GM12878 (cell line): ENCODE data around the gene CHRNA3. TPM values are rescaled to one million over a fixed set of nuclear protein-coding genes. Genes with fewer than 3 reads are reported as not detected.

ENCODE experiments used
- ATAC-seq: fragments of 200-7000 bp; cut with Tn5 transposase; 3 replicates; pipeline ENCODE4 v1.9.1; 2020; ENCODE audit warnings: mild to moderate bottlenecking, moderate library complexity
- Bru-seq: library from RNA; stranded (reverse); fragments of 400-500 nt; gene quantifications from one replicate; lab custom pipeline; 2021; lab: Mats Ljungman, UMichigan
- BruChase-seq, 2 experiments: library from RNA; stranded (reverse); fragments of 400-500 nt; gene quantifications; one replicate each; lab custom pipeline; 2021; lab: Mats Ljungman, UMichigan
- BruUV-seq: library from RNA; stranded (reverse); fragments of 400-500 nt; replicated peaks from 2 replicates; lab custom pipeline; 2021; lab: Mats Ljungman, UMichigan
- CTCF ChIA-PET: fragments of 300-600 bp; sonication (Branson Sonifier 250); formaldehyde crosslinking; extraction: SDS; loops from one replicate; lab custom pipeline; 2021; ENCODE audit warnings: inconsistent platforms; lab: Yijun Ruan, JAX
- POLR2A ChIA-PET: fragments of 350-600 bp; formaldehyde crosslinking; extraction: SDS; loops from one replicate; lab custom pipeline; 2021; ENCODE audit warnings: inconsistent platforms; lab: Charles Lee
- RAD21 ChIA-PET: fragments of 300-600 bp; sonication (Branson Sonifier 250); formaldehyde crosslinking; loops from one replicate; lab custom pipeline; 2023; ENCODE audit warnings: antibody characterized with exemption; ENCODE audit not compliant: unreplicated experiment; lab: Charles Lee
- SMC1A ChIA-PET: fragments of 300-600 bp; sonication (Branson Sonifier 250); formaldehyde crosslinking; loops from one replicate; lab custom pipeline; 2023; ENCODE audit not compliant: unreplicated experiment, uncharacterized antibody; lab: Charles Lee
- DNase-seq: peaks from one replicate; pipeline ENCODE4 v3.0.0-alpha.2; 2011; ENCODE audit warnings: low read depth, low spot score
- FAIRE-seq: peaks from 3 replicates; lab custom pipeline; 2011; peaks lifted over from hg19 to GRCh38; lab: Jason Lieb, UNC
- H2AFZ ChIP-seq: 2 replicates; pipeline ENCODE4 v1.6.0; 2011; ENCODE audit warnings: low read depth, low read length, control low read depth; ENCODE audit not compliant: control insufficient read depth
- H3K27ac ChIP-seq: 2 replicates; pipeline ENCODE4 v1.5.1; 2011; ENCODE audit warnings: control low read depth; ENCODE audit not compliant: control insufficient read depth, insufficient read depth
- H3K27me3 ChIP-seq, 2 experiments: replicated peaks in 1 of 2; 2 replicates each; pipeline versions ENCODE4 v1.6.0 to v1.6.1; 2011; ENCODE audit warnings: low read length in 1 of 2; ENCODE audit not compliant: control insufficient read depth in 2 of 2, insufficient read depth in 2 of 2
- H3K36me3 ChIP-seq, 2 experiments: 2 replicates each; pipeline ENCODE4 v1.5.1; 2011; ENCODE audit warnings: low read length in 1 of 2; ENCODE audit not compliant: control insufficient read depth in 2 of 2, insufficient read depth in 2 of 2
- H3K4me1 ChIP-seq: 2 replicates; pipeline ENCODE4 v1.6.1; 2011; ENCODE audit warnings: mild to moderate bottlenecking, low read length, moderate library complexity, mixed read lengths; ENCODE audit not compliant: control insufficient read depth, insufficient read depth
- H3K4me2 ChIP-seq: 2 replicates; pipeline ENCODE4 v1.6.0; 2011; ENCODE audit warnings: control low read depth; ENCODE audit not compliant: control insufficient read depth, insufficient read depth
- H3K4me3 ChIP-seq: fragments of 200-600 bp; sonication (generic); 2 replicates; pipeline ENCODE4 v1.5.1; 2016
- H3K79me2 ChIP-seq: 2 replicates; pipeline ENCODE4 v1.6.0; 2011; ENCODE audit warnings: low read length; ENCODE audit not compliant: control insufficient read depth, insufficient read depth
- H3K9ac ChIP-seq: 2 replicates; pipeline ENCODE4 v1.8.0; 2011; ENCODE audit warnings: low read length, control low read depth, mixed read lengths; ENCODE audit not compliant: control insufficient read depth, insufficient read depth
- H3K9me3 ChIP-seq: replicated peaks from 3 replicates; pipeline ENCODE4 v1.5.1; 2011; ENCODE audit warnings: mild to moderate bottlenecking, low read length; ENCODE audit not compliant: control insufficient read depth, insufficient read depth
- H4K20me1 ChIP-seq: 2 replicates; pipeline ENCODE4 v1.6.0; 2011; ENCODE audit not compliant: control insufficient read depth, insufficient read depth
- CBX3 ChIP-seq: fragments of 200-600 bp; sonication (generic); IDR thresholded peaks from 2 replicates; pipeline ENCODE4 v1.6.1; 2016; ENCODE audit warnings: low read depth, borderline replicate concordance
- EZH2 ChIP-seq: IDR thresholded peaks from 2 replicates; pipeline ENCODE4 v1.6.1; 2012; ENCODE audit warnings: low read depth, mild to moderate bottlenecking, control low read depth, inconsistent platforms, low read length, borderline replicate concordance; ENCODE audit not compliant: control insufficient read depth
- HDAC6 ChIP-seq: fragments of 200-600 bp; sonication (generic); IDR thresholded peaks from one replicate; pipeline ENCODE4 v1.8.0; 2017; ENCODE audit warnings: antibody characterized with exemption; ENCODE audit not compliant: unreplicated experiment
- KLF5 ChIP-seq: fragments of 450-650 bp; IDR thresholded peaks from 2 replicates; pipeline ENCODE4 v1.6.1; 2014; ENCODE audit warnings: mild to moderate bottlenecking; ENCODE audit not compliant: partially characterized antibody
- NRF1 ChIP-seq: conservative IDR thresholded peaks from 2 replicates; pipeline ENCODE4 v1.6.1; 2011; ENCODE audit warnings: mild to moderate bottlenecking, low read depth, low read length, improper control_type of control experiment
- SMC3 ChIP-seq: IDR thresholded peaks from 2 replicates; pipeline ENCODE4 v1.6.1; 2011; ENCODE audit warnings: low read length, improper control_type of control experiment, borderline replicate concordance
- TCF12 ChIP-seq: IDR thresholded peaks from 2 replicates; pipeline ENCODE4 v1.6.1; 2011; ENCODE audit warnings: low read depth, mild to moderate bottlenecking, low read length
- TCF7 ChIP-seq: IDR thresholded peaks from 2 replicates; pipeline ENCODE4 v1.6.1; 2014; ENCODE audit warnings: antibody characterized with exemption, borderline replicate concordance
- YBX1 ChIP-seq: fragments of 450-650 bp; IDR thresholded peaks from 2 replicates; pipeline ENCODE4 v1.6.1; 2016; ENCODE audit warnings: antibody characterized with exemption
- WGBS: methylation state at CpG from one replicate; pipeline ENCODE4 v1.1.6; 2016; ENCODE audit warnings: low lambda C conversion rate; ENCODE audit not compliant: insufficient replicate concordance, insufficient coverage; ENCODE audit errors: missing lambda C conversion rate; 5-methylcytosine and 5-hydroxymethylcytosine counted together
- in situ Hi-C: fragments of 300-500 bp; cut with MboI; formaldehyde crosslinking; loops from 9 replicates; pipeline ENCODE4 v1.14.3; 2018; ENCODE audit warnings: mixed read lengths
- intact Hi-C: fragments of 100-400 bp; cut with micrococcal nuclease; formaldehyde crosslinking; loops from one replicate; pipeline ENCODE4 v1.14.2; 2022; ENCODE audit not compliant: unreplicated experiment
- long read RNA-seq, 2 experiments: library from polyadenylated mRNA; unstranded; transcript quantifications; one replicate each; pipeline ENCODE4 v2.0.0, GENCODE V29; 2019 to 2020
- polyA minus RNA-seq, 3 experiments: library from RNA; depleted of rRNA, polyadenylated mRNA; stranded (reverse); fragments of >200 nt; gene quantifications; 2 replicates each; pipeline ENCODE4 v1.2.3, GENCODE V29; 2011
- polyA plus RNA-seq, 11 experiments: library from polyadenylated mRNA; depleted of rRNA in 4 of 11; unstranded in 6 of 11; stranded (reverse) in 5 of 11; fragments of >200 nt; fragmentation: Nextera tagmentation in 4 of 11; fragmentation: Illumina TruSeq in 1 of 11; extraction: Ambion mirVana in 4 of 11; extraction: Trizol in 1 of 11; gene quantifications; 1 replicate in 1 of 11; 2 replicates in 10 of 11; pipeline versions ENCODE4 v1.2.1 to v1.2.3, GENCODE V29; 2011 to 2016; ENCODE audit warnings: inconsistent platforms in 2 of 11, missing spikeins in 2 of 11, low read depth in 1 of 11
- total RNA-seq, 4 experiments: library from RNA; depleted of rRNA in 3 of 4; stranded (reverse); fragments of >200 nt in 3 of 4; fragmentation: Illumina TruSeq in 1 of 4; extraction: Trizol in 1 of 4; gene quantifications; 2 replicates each; pipeline versions ENCODE4 v1.2.1 to v1.2.3, GENCODE V29; 2013 to 2021
- TF ChIP-seq, protein P1 (sequence below): IDR thresholded peaks from 2 replicates; pipeline ENCODE4 v1.6.1; 2012; ENCODE audit warnings: low read depth, low read length, improper control_type of control experiment
- TF ChIP-seq, protein P2 (sequence below): fragments of 450-650 bp; IDR thresholded peaks from 2 replicates; pipeline ENCODE4 v1.6.1; 2017; ENCODE audit warnings: mild to moderate bottlenecking, moderate library complexity
- TF ChIP-seq, protein P3 (sequence below): fragments of 450-650 bp; IDR thresholded peaks from 2 replicates; pipeline ENCODE4 v1.6.1; 2017; ENCODE audit warnings: low read depth, mild to moderate bottlenecking, moderate library complexity

The CHRNA3 gene
- not detected in 2 replicates for total RNA-seq (2013; cell fraction: nucleolus; rRNA removed)
- total RNA-seq (2014; rRNA removed) (not detected in 2 replicates), total RNA-seq (2014; rRNA removed; fragmentation: Illumina TruSeq; extraction: Trizol) (not detected in 2 replicates), total RNA-seq (2021) (not detected in 2 replicates), polyA plus RNA-seq (2011; rRNA removed) (not detected in 2 replicates), polyA plus RNA-seq (2014; fragmentation: Illumina TruSeq; extraction: Trizol) (not detected in 2 replicates), polyA plus RNA-seq (2014; fragmentation: Nextera tagmentation; extraction: Ambion mirVana) (under 1 TPM; 0.06 to 0.09 TPM), polyA plus RNA-seq (2014; rRNA removed) (not detected in 2 replicates), polyA plus RNA-seq (2016; fragmentation: Nextera tagmentation; extraction: Ambion mirVana) (under 1 TPM in 1 of 2 experiments, not detected in 1; 0.19 TPM), polyA minus RNA-seq (2011; rRNA and poly(A)+ RNA removed) (not detected in 2 replicates), Bru-seq, nascent RNA (not detected), BruChase-seq, experiment 1, labeled RNA remaining after a 6-hour chase (not detected), BruChase-seq, experiment 2, labeled RNA remaining after a 2-hour chase (not detected)
- not detected for polyA plus RNA-seq (2011; ENCODE audit: low read depth)
- not detected in 2 replicates for polyA plus RNA-seq (2011; cell fraction: cytosol; rRNA removed)
- not detected in 2 replicates for polyA plus RNA-seq (2011; cell fraction: nucleus; rRNA removed)
- 0.32 and 0.62 TPM in 2 replicates for polyA plus RNA-seq (2012)
- polyA minus RNA-seq (2011; cell fraction: cytosol; rRNA and poly(A)+ RNA removed): not detected in 2 replicates
- polyA minus RNA-seq (2011; cell fraction: nucleus; rRNA and poly(A)+ RNA removed): not detected in 2 replicates
- long read RNA-seq, experiment 1: 0 reads
- long read RNA-seq, experiment 2: 0 reads

DNA sequence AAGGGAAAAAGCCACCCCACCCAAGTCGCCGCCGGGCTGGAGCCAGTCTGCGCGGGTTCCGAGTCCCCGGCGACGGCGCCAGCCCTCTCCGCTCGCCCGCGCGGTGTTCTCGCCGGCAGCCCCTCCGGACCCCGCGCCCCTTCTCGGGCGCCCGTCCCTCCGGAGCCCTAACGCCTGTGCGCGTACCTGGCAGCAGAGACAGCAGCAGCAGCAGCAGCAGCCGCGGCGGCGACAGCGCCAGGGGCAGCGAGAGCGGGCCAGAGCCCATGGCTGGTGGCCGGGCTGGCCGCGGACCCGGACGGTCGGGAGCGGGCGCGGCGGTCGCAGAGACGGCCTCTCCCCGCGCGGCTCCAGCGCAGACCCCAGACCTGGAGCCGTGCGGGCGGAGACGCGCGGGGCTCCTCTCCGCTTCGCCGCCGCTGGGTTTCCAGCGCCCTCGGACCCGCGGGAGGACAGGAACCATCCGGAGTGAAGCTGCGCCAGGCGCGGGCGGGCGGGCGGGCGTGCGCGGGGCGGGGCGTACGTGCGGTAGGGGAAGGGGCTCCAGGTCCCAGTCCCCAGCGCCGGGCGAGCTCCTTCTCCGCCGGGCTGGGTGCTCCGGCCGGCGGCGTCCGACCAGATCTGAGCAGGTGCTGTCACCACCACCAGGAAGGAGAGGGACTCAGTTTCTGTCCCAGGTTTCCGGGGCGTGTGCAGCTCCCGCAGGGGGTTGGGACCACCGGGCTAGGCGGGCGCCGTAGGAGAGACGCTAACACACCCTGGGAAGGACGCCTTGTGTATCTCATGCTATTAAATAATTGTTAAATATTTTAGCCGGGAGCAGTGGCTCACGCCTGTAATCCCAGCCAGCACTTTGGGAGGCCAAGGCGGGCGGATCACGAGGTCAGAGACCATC, at the start of gene CHRNA3:
Gene CHRNA3, minus strand, starts transcription at position 470 of the 895 bp plus-strand sequence. Its CDS starts 202 bp downstream, at position 268.
- no peaks in the 10 kb centered on the region for H3K9me3 ChIP-seq
- WGBS: 12% methylated on average over 38 of the region's 102 CpGs
- H2AFZ ChIP-seq: no peak within 1 kb of the TSS
- SMC1A ChIA-PET: no interaction called here
- H4K20me1 ChIP-seq: no peaks in the 10 kb centered on the region
- no peak within 1 kb of the TSS for H3K27ac ChIP-seq
- no peaks in the 10 kb centered on the region for H3K4me1 ChIP-seq
- intact Hi-C loops: no loop called here
- H3K27me3 ChIP-seq: peaks cover 5 to 9% of the 10 kb centered on the region in 2 experiments
- H3K4me2 ChIP-seq: no peak within 1 kb of the TSS
- POLR2A ChIA-PET: no interaction called here
- H3K79me2 ChIP-seq: no peaks in the 10 kb centered on the region
- no TSS peak for BruUV-seq
- H3K9ac ChIP-seq: no peak within 1 kb of the TSS
- no peak for ATAC-seq
- no peak for DNase-seq
- RAD21 ChIA-PET: interaction anchor here (1.0 kb wide), 1 partner anchor 18 kb away, joined by 4 read pairs; no protein-coding TSS in a partner anchor
- TF ChIP-seq KLF5: no peak
- TF ChIP-seq NRF1: no peak
- TF ChIP-seq CBX3: no peak
- TF ChIP-seq, protein P1, sequence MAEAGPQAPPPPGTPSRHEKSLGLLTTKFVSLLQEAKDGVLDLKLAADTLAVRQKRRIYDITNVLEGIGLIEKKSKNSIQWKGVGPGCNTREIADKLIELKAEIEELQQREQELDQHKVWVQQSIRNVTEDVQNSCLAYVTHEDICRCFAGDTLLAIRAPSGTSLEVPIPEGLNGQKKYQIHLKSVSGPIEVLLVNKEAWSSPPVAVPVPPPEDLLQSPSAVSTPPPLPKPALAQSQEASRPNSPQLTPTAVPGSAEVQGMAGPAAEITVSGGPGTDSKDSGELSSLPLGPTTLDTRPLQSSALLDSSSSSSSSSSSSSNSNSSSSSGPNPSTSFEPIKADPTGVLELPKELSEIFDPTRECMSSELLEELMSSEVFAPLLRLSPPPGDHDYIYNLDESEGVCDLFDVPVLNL: no peak
- no peak for TF ChIP-seq EZH2
- TF ChIP-seq, protein P2, sequence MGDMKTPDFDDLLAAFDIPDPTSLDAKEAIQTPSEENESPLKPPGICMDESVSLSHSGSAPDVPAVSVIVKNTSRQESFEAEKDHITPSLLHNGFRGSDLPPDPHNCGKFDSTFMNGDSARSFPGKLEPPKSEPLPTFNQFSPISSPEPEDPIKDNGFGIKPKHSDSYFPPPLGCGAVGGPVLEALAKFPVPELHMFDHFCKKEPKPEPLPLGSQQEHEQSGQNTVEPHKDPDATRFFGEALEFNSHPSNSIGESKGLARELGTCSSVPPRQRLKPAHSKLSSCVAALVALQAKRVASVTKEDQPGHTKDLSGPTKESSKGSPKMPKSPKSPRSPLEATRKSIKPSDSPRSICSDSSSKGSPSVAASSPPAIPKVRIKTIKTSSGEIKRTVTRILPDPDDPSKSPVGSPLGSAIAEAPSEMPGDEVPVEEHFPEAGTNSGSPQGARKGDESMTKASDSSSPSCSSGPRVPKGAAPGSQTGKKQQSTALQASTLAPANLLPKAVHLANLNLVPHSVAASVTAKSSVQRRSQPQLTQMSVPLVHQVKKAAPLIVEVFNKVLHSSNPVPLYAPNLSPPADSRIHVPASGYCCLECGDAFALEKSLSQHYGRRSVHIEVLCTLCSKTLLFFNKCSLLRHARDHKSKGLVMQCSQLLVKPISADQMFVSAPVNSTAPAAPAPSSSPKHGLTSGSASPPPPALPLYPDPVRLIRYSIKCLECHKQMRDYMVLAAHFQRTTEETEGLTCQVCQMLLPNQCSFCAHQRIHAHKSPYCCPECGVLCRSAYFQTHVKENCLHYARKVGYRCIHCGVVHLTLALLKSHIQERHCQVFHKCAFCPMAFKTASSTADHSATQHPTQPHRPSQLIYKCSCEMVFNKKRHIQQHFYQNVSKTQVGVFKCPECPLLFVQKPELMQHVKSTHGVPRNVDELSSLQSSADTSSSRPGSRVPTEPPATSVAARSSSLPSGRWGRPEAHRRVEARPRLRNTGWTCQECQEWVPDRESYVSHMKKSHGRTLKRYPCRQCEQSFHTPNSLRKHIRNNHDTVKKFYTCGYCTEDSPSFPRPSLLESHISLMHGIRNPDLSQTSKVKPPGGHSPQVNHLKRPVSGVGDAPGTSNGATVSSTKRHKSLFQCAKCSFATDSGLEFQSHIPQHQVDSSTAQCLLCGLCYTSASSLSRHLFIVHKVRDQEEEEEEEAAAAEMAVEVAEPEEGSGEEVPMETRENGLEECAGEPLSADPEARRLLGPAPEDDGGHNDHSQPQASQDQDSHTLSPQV: no peak
- TF ChIP-seq, protein P3, sequence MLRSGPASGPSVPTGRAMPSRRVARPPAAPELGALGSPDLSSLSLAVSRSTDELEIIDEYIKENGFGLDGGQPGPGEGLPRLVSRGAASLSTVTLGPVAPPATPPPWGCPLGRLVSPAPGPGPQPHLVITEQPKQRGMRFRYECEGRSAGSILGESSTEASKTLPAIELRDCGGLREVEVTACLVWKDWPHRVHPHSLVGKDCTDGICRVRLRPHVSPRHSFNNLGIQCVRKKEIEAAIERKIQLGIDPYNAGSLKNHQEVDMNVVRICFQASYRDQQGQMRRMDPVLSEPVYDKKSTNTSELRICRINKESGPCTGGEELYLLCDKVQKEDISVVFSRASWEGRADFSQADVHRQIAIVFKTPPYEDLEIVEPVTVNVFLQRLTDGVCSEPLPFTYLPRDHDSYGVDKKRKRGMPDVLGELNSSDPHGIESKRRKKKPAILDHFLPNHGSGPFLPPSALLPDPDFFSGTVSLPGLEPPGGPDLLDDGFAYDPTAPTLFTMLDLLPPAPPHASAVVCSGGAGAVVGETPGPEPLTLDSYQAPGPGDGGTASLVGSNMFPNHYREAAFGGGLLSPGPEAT: no peak
- no peak for TF ChIP-seq TCF7
- no peak for TF ChIP-seq SMC3
- no peak for TF ChIP-seq YBX1
- no peak for TF ChIP-seq TCF12
- no peak for TF ChIP-seq HDAC6
- no peak within 1 kb of the TSS for H3K4me3 ChIP-seq
- no peak for FAIRE-seq
- no peaks in the 10 kb centered on the region for H3K36me3 ChIP-seq
- CTCF ChIA-PET: interaction anchor here (1.3 kb wide), 1 partner anchor 89 kb away, joined by 4 read pairs; no protein-coding TSS in a partner anchor
- in situ Hi-C loops: no loop called here
